Smooth muscle cell of the brain vasculature (primary cell): Measurements from ENCODE around the gene KCNAB1.
"Not testable (repeated sequence)": the region's sequence is repeated elsewhere in the genome, so short reads cannot be mapped to it uniquely, and the experiment has no call there.

Source experiments
- DNase-seq: peaks from one replicate; pipeline ENCODE4 v3.0.0-alpha.2; 2012; ENCODE audit warnings: low read depth, low spot score

KCNAB1 gene

GRCh38 chr3:156217674-156218352 lies 97.4 kb downstream of the KCNAB1 start:
- DNase-seq = no peak

GRCh38 chr3:156218353-156218744 lies 98.0 kb downstream of the KCNAB1 start:
- DNase-seq = no peak

GRCh38 chr3:156222381-156222780 lies 102.0 kb downstream of the KCNAB1 start:
- not testable (repeated sequence) for DNase-seq

GRCh38 chr3:156224046-156224445 lies 103.7 kb downstream of the KCNAB1 start:
- not testable (repeated sequence) for DNase-seq

GRCh38 chr3:156226676-156227420 lies 106.5 kb downstream of the KCNAB1 start:
- no peak for DNase-seq

GRCh38 chr3:156227704-156228103 lies 107.3 kb downstream of the KCNAB1 start:
- no peak for DNase-seq

GRCh38 chr3:156230278-156230900 lies 110.0 kb downstream of the KCNAB1 start:
- DNase-seq = no peak

- DNase-seq = not testable (repeated sequence)
These were observed 110.8 kb downstream of the KCNAB1 start for GRCh38 chr3:156231221-156231620.

GRCh38 chr3:156233876-156234275 lies 113.5 kb downstream of the KCNAB1 start:
- no peak for DNase-seq

GRCh38 chr3:156236556-156237260 lies 116.3 kb downstream of the KCNAB1 start:
- DNase-seq = no peak

- DNase-seq = no peak
These were observed 120.3 kb downstream of the KCNAB1 start for GRCh38 chr3:156240642-156241041.

GRCh38 chr3:156246961-156247725 lies 126.8 kb downstream of the KCNAB1 start:
- DNase-seq = no peak

GRCh38 chr3:156250550-156250949 lies 130.2 kb downstream of the KCNAB1 start:
- DNase-seq = no peak

- no peak for DNase-seq
These were observed 131.0 kb downstream of the KCNAB1 start for GRCh38 chr3:156251424-156251823.

- DNase-seq = no peak
These were observed 132.3 kb downstream of the KCNAB1 start for GRCh38 chr3:156252656-156253055.

GRCh38 chr3:156253150-156253549 lies 132.8 kb downstream of the KCNAB1 start:
- DNase-seq = no peak

GRCh38 chr3:156256256-156256655 lies 135.9 kb downstream of the KCNAB1 start:
- DNase-seq = no peak

GRCh38 chr3:156256945-156257344 lies 136.6 kb downstream of the KCNAB1 start:
- no peak for DNase-seq

- DNase-seq = no peak
These were observed 137.9 kb downstream of the KCNAB1 start for GRCh38 chr3:156258301-156258700.

GRCh38 chr3:156259896-156260295 lies 139.5 kb downstream of the KCNAB1 start:
- no peak for DNase-seq

GRCh38 chr3:156260331-156260730 lies 140.0 kb downstream of the KCNAB1 start:
- no peak for DNase-seq
